GM12874 (cell line): Measurements from ENCODE around the gene PACSIN3.

Experiments
- TF ChIP-seq, protein P1 (sequence below): IDR thresholded peaks from 2 replicates; pipeline ENCODE4 v1.5.1; 2011; ENCODE audit warnings: low read depth, mild to moderate bottlenecking, control low read depth, low read length, moderate library complexity; ENCODE audit not compliant: insufficient read depth

The PACSIN3 gene

DNA sequence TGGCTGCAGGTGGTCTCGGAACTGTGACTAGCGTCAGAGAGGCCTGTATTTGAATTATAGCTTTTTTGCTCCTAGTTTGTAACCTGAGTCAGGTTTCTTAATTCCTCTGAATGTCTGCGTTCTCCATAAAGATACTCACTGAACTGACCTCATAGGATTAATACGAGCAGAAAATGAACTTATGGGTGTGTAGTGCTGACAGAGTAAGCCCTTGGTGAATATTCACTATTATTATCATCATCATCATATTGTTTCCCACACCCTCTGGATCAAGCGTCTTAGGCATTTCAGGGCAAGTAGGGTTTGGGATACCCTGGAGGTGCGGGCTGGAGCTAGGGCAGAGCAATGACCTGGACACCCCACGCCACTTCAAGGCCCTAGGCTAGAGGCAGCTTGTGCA lies 38.6 kb downstream of the PACSIN3 start:
- TF ChIP-seq, protein P1, sequence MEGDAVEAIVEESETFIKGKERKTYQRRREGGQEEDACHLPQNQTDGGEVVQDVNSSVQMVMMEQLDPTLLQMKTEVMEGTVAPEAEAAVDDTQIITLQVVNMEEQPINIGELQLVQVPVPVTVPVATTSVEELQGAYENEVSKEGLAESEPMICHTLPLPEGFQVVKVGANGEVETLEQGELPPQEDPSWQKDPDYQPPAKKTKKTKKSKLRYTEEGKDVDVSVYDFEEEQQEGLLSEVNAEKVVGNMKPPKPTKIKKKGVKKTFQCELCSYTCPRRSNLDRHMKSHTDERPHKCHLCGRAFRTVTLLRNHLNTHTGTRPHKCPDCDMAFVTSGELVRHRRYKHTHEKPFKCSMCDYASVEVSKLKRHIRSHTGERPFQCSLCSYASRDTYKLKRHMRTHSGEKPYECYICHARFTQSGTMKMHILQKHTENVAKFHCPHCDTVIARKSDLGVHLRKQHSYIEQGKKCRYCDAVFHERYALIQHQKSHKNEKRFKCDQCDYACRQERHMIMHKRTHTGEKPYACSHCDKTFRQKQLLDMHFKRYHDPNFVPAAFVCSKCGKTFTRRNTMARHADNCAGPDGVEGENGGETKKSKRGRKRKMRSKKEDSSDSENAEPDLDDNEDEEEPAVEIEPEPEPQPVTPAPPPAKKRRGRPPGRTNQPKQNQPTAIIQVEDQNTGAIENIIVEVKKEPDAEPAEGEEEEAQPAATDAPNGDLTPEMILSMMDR: no peak

DNA sequence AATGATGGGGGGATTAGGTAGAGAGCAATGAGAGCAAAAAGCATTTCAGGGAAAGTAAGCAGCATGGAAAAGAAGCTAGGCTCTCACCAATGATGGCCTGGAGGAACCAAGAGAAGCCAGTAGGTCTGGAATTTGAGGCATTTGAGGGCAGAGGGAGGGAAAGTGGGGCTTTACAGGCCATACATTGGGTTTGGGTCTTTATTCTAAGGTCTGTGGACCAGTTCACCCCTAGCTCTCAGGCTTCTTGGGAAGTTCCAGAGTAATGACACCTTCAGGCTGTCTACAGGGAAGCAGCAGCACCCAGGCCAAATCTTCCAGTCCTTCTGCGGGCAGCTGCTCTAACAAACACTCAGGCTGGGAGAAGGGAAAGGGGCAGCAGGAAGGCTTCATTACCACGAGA lies 39.0 kb downstream of the PACSIN3 start:
- TF ChIP-seq, protein P1: no peak

GRCh38 chr11:47144541-47144940 lies 41.7 kb downstream of the PACSIN3 start:
- TF ChIP-seq, protein P1: no peak

DNA sequence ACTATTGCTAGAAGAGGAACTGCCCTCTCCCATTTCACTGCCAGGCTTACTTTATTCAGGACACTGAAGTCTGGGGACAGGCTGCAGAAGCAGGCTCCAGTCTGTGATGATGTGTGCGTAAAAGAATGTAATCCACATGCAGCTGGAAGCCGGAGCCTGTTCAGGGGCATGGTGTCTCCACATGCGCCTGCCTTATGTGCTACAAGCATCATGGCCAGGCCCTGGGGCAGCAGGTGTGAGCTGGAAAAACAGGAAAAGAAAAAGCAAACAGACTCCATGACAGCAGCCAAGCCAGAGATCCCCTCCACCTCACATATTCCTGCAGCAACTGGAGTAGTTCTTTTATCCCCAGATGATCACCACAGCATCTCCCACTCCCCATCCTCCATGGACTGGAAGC lies 42.9 kb downstream of the PACSIN3 start:
- TF ChIP-seq, protein P1: no peak

- TF ChIP-seq, protein P1: no peak
Observed at GRCh38 chr11:47139878-47140277, 46.4 kb downstream of the PACSIN3 start.

- TF ChIP-seq, protein P1: no peak
Observed at GRCh38 chr11:47137476-47137875, 48.8 kb downstream of the PACSIN3 start.

- TF ChIP-seq, protein P1: no peak
Observed at GRCh38 chr11:47136921-47137320, 49.3 kb downstream of the PACSIN3 start.

GRCh38 chr11:47136327-47136726 lies 49.9 kb downstream of the PACSIN3 start:
- TF ChIP-seq, protein P1: no peak
